Naive B cell (primary cell): ENCODE data around the gene LPAR1. TPM values are rescaled to one million over a fixed set of nuclear protein-coding genes. Genes with fewer than 3 reads are reported as not detected.
A peak's percentile ranks its signal among the peaks of the same experiment; 100 is the strongest.

Experiments
- ATAC-seq, 2 donors: fragments of 150-1000 bp; cut with Tn5 transposase; 2 replicates each; pipeline ENCODE4 v1.10.0; 2021; ENCODE audit warnings: low read depth in 2 of 2, mild to moderate bottlenecking in 2 of 2, moderate library complexity in 2 of 2
- DNase-seq: peaks from one replicate; pipeline ENCODE4 v3.0.0; 2022
- H3K27ac Mint-ChIP-seq, 6 donors: one replicate each; pipeline ENCODE4 v1.8.0; 2020 to 2022; ENCODE audit warnings: mild to moderate bottlenecking in 6 of 6, mixed read lengths in 6 of 6, moderate library complexity in 5 of 6, inconsistent platforms in 2 of 6
- H3K27me3 Mint-ChIP-seq, 3 donors: one replicate each; pipeline ENCODE4 v1.8.0; 2021 to 2022; ENCODE audit warnings: mixed read lengths in 3 of 3, mild to moderate bottlenecking in 1 of 3
- H3K36me3 Mint-ChIP-seq, 2 donors: one replicate each; pipeline ENCODE4 v1.8.0; 2020 to 2022; ENCODE audit warnings: mixed read lengths in 2 of 2, inconsistent platforms in 1 of 2, mild to moderate bottlenecking in 1 of 2
- H3K4me1 Mint-ChIP-seq, 3 donors: one replicate each; pipeline ENCODE4 v1.8.0; 2020 to 2022; ENCODE audit warnings: mixed read lengths in 3 of 3, inconsistent platforms in 1 of 3, mild to moderate bottlenecking in 1 of 3, moderate library complexity in 1 of 3
- H3K4me3 Mint-ChIP-seq, 8 donors: one replicate each; pipeline ENCODE4 v1.8.0; 2020 to 2022; ENCODE audit warnings: mild to moderate bottlenecking in 8 of 8, mixed read lengths in 8 of 8, moderate library complexity in 8 of 8, inconsistent platforms in 2 of 8
- H3K9me3 Mint-ChIP-seq, 7 donors: one replicate each; pipeline ENCODE4 v1.8.0; 2020 to 2022; ENCODE audit warnings: mixed read lengths in 7 of 7, mild to moderate bottlenecking in 5 of 7, inconsistent platforms in 2 of 7, moderate library complexity in 1 of 7
- polyA plus RNA-seq, 6 donors: library from polyadenylated mRNA; unstranded; fragments of 300-500 nt; fragmentation: Illumina TruSeq; gene quantifications; one replicate each; pipeline ENCODE4 v1.2.3, GENCODE V29; 2021; ENCODE audit warnings: low read depth in 6 of 6

LPAR1 gene
- polyA plus RNA-seq, 6 donors from 2014 or later: not detected

GRCh38 chr9:111034898-111035539, 3.3 kb downstream of the LPAR1 start:
- H3K4me1 Mint-ChIP-seq: peaks cover 16 to 23% (median 21%) of the 10 kb centered on the region in 3 donors
- DNase-seq: no peak
- no peak for ATAC-seq
- no peak overlapping the region for H3K27ac Mint-ChIP-seq
- peaks cover 0 to 2% (median 0%) of the 10 kb centered on the region in 7 donors for H3K9me3 Mint-ChIP-seq
- H3K36me3 Mint-ChIP-seq: peaks cover 0 to 7% of the 10 kb centered on the region in 2 donors
- H3K4me3 Mint-ChIP-seq: peak overlapping the region in 2 of 8 donors; percentile 63 to 65
- H3K27me3 Mint-ChIP-seq: peaks cover 53 to 59% (median 58%) of the 10 kb centered on the region in 3 donors

- Mint-ChIP-seq H3K4me3 (no peak overlapping the region), H3K9me3 (peaks cover 0 to 2% (median 0%) of the 10 kb centered on the region in 7 donors), H3K27ac (no peak overlapping the region), H3K36me3 (peaks cover 0 to 6% of the 10 kb centered on the region in 2 donors), H3K27me3 (peaks cover 53 to 59% (median 58%) of the 10 kb centered on the region in 3 donors), H3K4me1 (peaks cover 16 to 22% (median 19%) of the 10 kb centered on the region in 3 donors)
- ATAC-seq: no peak
- DNase-seq: no peak
These were observed 3.9 kb downstream of the LPAR1 start for GRCh38 chr9:111034170-111034897.

- Mint-ChIP-seq H3K4me1 (no peaks in the 10 kb centered on the region), H3K4me3 (no peak overlapping the region), H3K27ac (no peak overlapping the region), H3K9me3 (peaks cover 0 to 2% (median 0%) of the 10 kb centered on the region in 7 donors), H3K36me3 (no peaks in the 10 kb centered on the region), H3K27me3 (peaks cover 27 to 33% (median 30%) of the 10 kb centered on the region in 3 donors)
- DNase-seq: no peak
- ATAC-seq: no peak
These were observed 7.8 kb downstream of the LPAR1 start for GRCh38 chr9:111030492-111030891.

GRCh38 chr9:111029260-111029659, 9.0 kb downstream of the LPAR1 start:
- Mint-ChIP-seq H3K4me1 (no peaks in the 10 kb centered on the region), H3K9me3 (peaks cover 0 to 10% (median 2%) of the 10 kb centered on the region in 7 donors), H3K27ac (no peak overlapping the region), H3K27me3 (peaks cover 16 to 21% (median 18%) of the 10 kb centered on the region in 3 donors), H3K4me3 (no peak overlapping the region), H3K36me3 (no peaks in the 10 kb centered on the region)
- DNase-seq: no peak
- no peak for ATAC-seq

- DNase-seq: no peak
- Mint-ChIP-seq H3K27me3 (peaks cover 12 to 14% (median 12%) of the 10 kb centered on the region in 3 donors), H3K27ac (no peak overlapping the region), H3K9me3 (peaks cover 3 to 15% (median 6%) of the 10 kb centered on the region in 7 donors), H3K36me3 (no peaks in the 10 kb centered on the region), H3K4me3 (no peak overlapping the region), H3K4me1 (no peaks in the 10 kb centered on the region)
- ATAC-seq: no peak
These were observed 10.5 kb downstream of the LPAR1 start for GRCh38 chr9:111027798-111028197.

GRCh38 chr9:111023128-111023527, 15.1 kb downstream of the LPAR1 start:
- no peak for DNase-seq
- H3K36me3 Mint-ChIP-seq: no peaks in the 10 kb centered on the region
- no peaks in the 10 kb centered on the region for H3K4me1 Mint-ChIP-seq
- H3K27me3 Mint-ChIP-seq: no peaks in the 10 kb centered on the region
- ATAC-seq: no peak
- peaks cover 3 to 15% (median 6%) of the 10 kb centered on the region in 7 donors for H3K9me3 Mint-ChIP-seq
- H3K4me3 Mint-ChIP-seq: no peak overlapping the region
- H3K27ac Mint-ChIP-seq: no peak overlapping the region

- ATAC-seq (no peak), DNase-seq (no peak)
- peaks cover 3 to 15% (median 6%) of the 10 kb centered on the region in 7 donors for H3K9me3 Mint-ChIP-seq
- H3K4me3 Mint-ChIP-seq: peak overlapping the region in 1 of 8 donors; percentile 56
- H3K27ac Mint-ChIP-seq: no peak overlapping the region
- H3K36me3 Mint-ChIP-seq: no peaks in the 10 kb centered on the region
- peaks cover 4 to 9% (median 6%) of the 10 kb centered on the region in 3 donors for H3K4me1 Mint-ChIP-seq
- H3K27me3 Mint-ChIP-seq: no peaks in the 10 kb centered on the region
These were observed 17.7 kb downstream of the LPAR1 start for GRCh38 chr9:111020594-111020993.

- DNase-seq: no peak
- no peaks in the 10 kb centered on the region for H3K27me3 Mint-ChIP-seq
- no peaks in the 10 kb centered on the region for H3K9me3 Mint-ChIP-seq
- H3K4me1 Mint-ChIP-seq: peaks cover 4 to 9% (median 6%) of the 10 kb centered on the region in 3 donors
- H3K4me3 Mint-ChIP-seq: no peak overlapping the region
- no peaks in the 10 kb centered on the region for H3K36me3 Mint-ChIP-seq
- no peak for ATAC-seq
- no peak overlapping the region for H3K27ac Mint-ChIP-seq
These were observed 21.7 kb downstream of the LPAR1 start for GRCh38 chr9:111016426-111017045.

GRCh38 chr9:111016016-111016415, 22.3 kb downstream of the LPAR1 start:
- Mint-ChIP-seq H3K4me3 (no peak overlapping the region), H3K27me3 (no peaks in the 10 kb centered on the region), H3K27ac (no peak overlapping the region), H3K9me3 (no peaks in the 10 kb centered on the region), H3K4me1 (peaks cover 4 to 9% (median 6%) of the 10 kb centered on the region in 3 donors), H3K36me3 (no peaks in the 10 kb centered on the region)
- ATAC-seq (no peak), DNase-seq (no peak)

GRCh38 chr9:111013707-111014106, 24.6 kb downstream of the LPAR1 start:
- ATAC-seq (no peak), DNase-seq (no peak)
- H3K27me3 Mint-ChIP-seq: no peaks in the 10 kb centered on the region
- H3K4me1 Mint-ChIP-seq: peaks cover 4 to 9% (median 6%) of the 10 kb centered on the region in 3 donors
- H3K9me3 Mint-ChIP-seq: no peaks in the 10 kb centered on the region
- no peak overlapping the region for H3K4me3 Mint-ChIP-seq
- peak overlapping the region in 2 of 6 donors; percentile 11 to 29 for H3K27ac Mint-ChIP-seq
- H3K36me3 Mint-ChIP-seq: no peaks in the 10 kb centered on the region

- Mint-ChIP-seq H3K4me3 (no peak overlapping the region), H3K27me3 (no peaks in the 10 kb centered on the region), H3K9me3 (no peaks in the 10 kb centered on the region), H3K27ac (no peak overlapping the region), H3K4me1 (peaks cover 4 to 9% (median 6%) of the 10 kb centered on the region in 3 donors), H3K36me3 (no peaks in the 10 kb centered on the region)
- ATAC-seq: no peak
- DNase-seq: no peak
These were observed 25.0 kb downstream of the LPAR1 start for GRCh38 chr9:111013250-111013649.

GRCh38 chr9:111008158-111009075, 29.9 kb downstream of the LPAR1 start:
- Mint-ChIP-seq H3K36me3 (no peaks in the 10 kb centered on the region), H3K4me1 (no peaks in the 10 kb centered on the region), H3K27ac (no peak overlapping the region), H3K4me3 (no peak overlapping the region), H3K27me3 (no peaks in the 10 kb centered on the region), H3K9me3 (peaks cover 0 to 5% (median 0%) of the 10 kb centered on the region in 7 donors)
- ATAC-seq (no peak), DNase-seq (no peak)
